GM10266 (cell line): ENCODE results near the gene ZGLP1.

ENCODE experiments used
- DNase-seq: peaks from one replicate; pipeline ENCODE4 v3.0.0; 2012; ENCODE audit errors: extremely low spot score
- TF ChIP-seq, protein P1 (sequence below): IDR thresholded peaks from 2 replicates; pipeline ENCODE4 v1.5.1; 2012; ENCODE audit warnings: mild to moderate bottlenecking, low read depth; ENCODE audit not compliant: control insufficient read depth, insufficient read depth; ENCODE audit errors: missing control alignments

ZGLP1 gene

GRCh38 chr19:10316229-10317044, 6.8 kb upstream of the ZGLP1 start:
- TF ChIP-seq, protein P1, sequence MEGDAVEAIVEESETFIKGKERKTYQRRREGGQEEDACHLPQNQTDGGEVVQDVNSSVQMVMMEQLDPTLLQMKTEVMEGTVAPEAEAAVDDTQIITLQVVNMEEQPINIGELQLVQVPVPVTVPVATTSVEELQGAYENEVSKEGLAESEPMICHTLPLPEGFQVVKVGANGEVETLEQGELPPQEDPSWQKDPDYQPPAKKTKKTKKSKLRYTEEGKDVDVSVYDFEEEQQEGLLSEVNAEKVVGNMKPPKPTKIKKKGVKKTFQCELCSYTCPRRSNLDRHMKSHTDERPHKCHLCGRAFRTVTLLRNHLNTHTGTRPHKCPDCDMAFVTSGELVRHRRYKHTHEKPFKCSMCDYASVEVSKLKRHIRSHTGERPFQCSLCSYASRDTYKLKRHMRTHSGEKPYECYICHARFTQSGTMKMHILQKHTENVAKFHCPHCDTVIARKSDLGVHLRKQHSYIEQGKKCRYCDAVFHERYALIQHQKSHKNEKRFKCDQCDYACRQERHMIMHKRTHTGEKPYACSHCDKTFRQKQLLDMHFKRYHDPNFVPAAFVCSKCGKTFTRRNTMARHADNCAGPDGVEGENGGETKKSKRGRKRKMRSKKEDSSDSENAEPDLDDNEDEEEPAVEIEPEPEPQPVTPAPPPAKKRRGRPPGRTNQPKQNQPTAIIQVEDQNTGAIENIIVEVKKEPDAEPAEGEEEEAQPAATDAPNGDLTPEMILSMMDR = no peak
- no peak for DNase-seq

DNA sequence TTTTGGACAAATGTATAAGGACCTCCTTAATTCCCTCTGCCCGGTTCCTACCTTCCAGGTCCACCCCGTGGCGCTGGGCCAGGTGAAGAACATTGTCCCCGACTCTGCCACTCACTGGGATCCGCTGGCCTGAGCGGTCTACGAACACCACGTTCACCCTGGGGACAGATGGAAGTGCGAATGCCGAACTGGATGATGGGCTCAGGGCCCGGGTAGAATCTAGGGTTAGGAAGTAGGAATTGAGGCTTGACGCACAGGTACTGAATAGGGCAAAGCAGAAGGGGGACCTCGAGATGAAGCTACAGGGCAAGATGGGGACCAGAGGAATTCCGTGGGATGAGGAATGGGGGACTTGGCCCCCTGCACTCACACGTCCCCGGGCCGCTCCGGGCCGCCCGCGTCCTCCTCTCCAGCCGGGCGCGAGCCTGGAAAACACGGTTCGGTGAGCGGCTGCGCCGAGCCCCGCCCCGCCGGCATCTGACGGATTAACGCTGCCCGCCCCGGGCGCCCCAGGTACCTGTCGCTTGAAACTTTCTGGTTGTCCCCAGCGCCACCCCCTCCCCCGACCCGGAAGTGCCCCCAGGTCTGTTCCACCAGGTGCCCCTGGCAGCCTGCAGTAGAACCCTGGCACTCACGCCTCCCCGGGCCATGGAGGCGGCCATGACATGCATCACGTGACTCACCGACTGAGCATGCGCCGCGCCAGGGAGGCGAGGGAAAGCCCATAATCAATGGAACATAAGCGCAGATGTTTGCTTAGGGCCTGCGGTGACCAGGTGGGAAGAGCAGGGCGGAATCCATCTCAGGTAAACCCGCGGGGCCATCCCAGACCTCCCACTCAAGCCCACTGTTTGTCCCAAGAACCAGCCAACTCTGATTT, 6.0 kb upstream of the ZGLP1 start, which contains the start of gene FDX2:
Gene FDX2 (minus strand): TSS at position 681 of the 880 bp plus-strand sequence. CDS start 19 bp downstream, at position 662.
- peak; percentile 97 for DNase-seq
- TF ChIP-seq, protein P1 = no peak

DNA sequence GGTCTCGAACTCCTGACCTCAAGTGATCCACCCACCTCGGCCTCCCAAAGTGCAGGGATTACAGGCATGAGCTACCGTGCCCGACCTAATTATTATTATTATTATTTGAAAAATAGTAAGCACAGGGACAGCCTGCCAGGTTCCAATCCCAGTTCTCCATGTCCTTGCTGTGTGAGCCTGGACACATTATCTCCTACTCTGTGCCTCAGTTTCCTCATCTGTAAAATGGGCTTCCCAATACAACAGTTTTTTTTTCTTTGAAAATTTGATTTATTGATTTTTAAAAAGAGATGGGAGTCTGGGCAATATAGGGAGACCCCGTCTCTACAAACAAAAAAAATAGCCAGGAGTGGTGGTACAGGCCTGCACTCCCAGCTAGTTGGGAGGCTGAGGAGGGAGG, 3.3 kb downstream of the ZGLP1 start:
- TF ChIP-seq, protein P1 = no peak
- DNase-seq = no peak

DNA sequence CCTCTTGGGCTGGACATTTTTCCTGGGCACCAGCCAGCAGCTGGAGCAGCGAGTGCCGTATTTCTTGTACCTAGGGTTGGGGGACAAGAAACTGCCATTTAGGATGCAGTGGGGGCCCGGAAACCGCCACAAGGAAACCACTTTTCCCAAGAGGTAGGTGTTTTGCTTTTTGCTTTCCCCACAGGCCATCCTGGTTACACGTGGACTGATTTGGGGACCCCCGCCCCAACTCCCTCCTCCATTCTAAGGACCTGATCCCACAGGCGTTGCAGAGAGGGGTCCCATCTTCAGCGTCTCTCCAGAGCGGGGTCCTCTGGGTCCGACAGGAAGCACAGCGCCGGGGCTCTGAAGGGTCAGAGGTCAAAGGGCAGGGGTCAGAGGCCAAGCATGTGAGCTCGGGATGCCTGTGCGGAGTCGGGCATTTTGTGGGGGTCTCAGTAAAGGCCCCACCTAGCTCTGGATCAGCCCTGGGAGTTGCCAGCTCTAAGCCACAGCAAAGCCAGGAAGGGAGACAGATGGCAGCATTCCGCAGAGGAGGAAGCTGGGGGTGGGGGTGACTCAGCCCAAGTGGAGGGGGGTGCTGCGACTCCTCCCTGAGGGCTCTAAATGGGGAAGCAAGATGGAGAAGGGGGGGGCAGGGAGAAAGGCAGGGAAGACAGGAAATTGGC, 4.3 kb downstream of the ZGLP1 start:
- DNase-seq = no peak
- TF ChIP-seq, protein P1 = no peak

GRCh38 chr19:10299545-10300458, 9.8 kb downstream of the ZGLP1 start:
- TF ChIP-seq, protein P1 = no peak
- no peak for DNase-seq

GRCh38 chr19:10295847-10296591, 13.6 kb downstream of the ZGLP1 start:
- DNase-seq = no peak
- TF ChIP-seq, protein P1 = no peak
